ENCODE data around the gene CPED1.

The CPED1 gene

GRCh38 chr7:120988591-120989256, at the start of gene CPED1:
TSS of gene CPED1 (plus strand) at chr7:120988711. CDS start at chr7:120989622, 911 bp downstream.
- DNase-seq: no peak

- no peak for DNase-seq
These were observed 49.2 kb upstream of the CPED1 start for GRCh38 chr7:120939345-120939744.

GRCh38 chr7:120941064-120941463, 47.4 kb upstream of the CPED1 start:
- DNase-seq: no peak

GRCh38 chr7:120941856-120942255, 46.7 kb upstream of the CPED1 start:
- no peak for DNase-seq

GRCh38 chr7:120942861-120943260, 45.6 kb upstream of the CPED1 start:
- no peak for DNase-seq

GRCh38 chr7:120944826-120945562, 43.5 kb upstream of the CPED1 start:
- DNase-seq: no peak

GRCh38 chr7:120947980-120948379, 40.5 kb upstream of the CPED1 start:
- DNase-seq: no peak

- no peak for DNase-seq
These were observed 39.1 kb upstream of the CPED1 start for GRCh38 chr7:120949393-120949911.

- DNase-seq: no peak
These were observed 38.4 kb upstream of the CPED1 start for GRCh38 chr7:120949998-120950538.

GRCh38 chr7:120950539-120951308, 37.8 kb upstream of the CPED1 start, which contains the start of gene ING3:
TSS of gene ING3 (plus strand) at chr7:120950777. CDS start at chr7:120950897, 120 bp downstream.
- peak; percentile 95 for DNase-seq

- DNase-seq: no peak
These were observed 37.2 kb upstream of the CPED1 start for GRCh38 chr7:120951309-120951699.

- no peak for DNase-seq
These were observed 36.7 kb upstream of the CPED1 start for GRCh38 chr7:120951826-120952225.

- DNase-seq: no peak
These were observed 32.8 kb upstream of the CPED1 start for GRCh38 chr7:120955577-120956149.

GRCh38 chr7:120959929-120960484, 28.5 kb upstream of the CPED1 start:
- no peak for DNase-seq

- no peak for DNase-seq
These were observed 27.8 kb upstream of the CPED1 start for GRCh38 chr7:120960714-120961113.

GRCh38 chr7:120961638-120962173, 26.8 kb upstream of the CPED1 start:
- no peak for DNase-seq

- DNase-seq: no peak
These were observed 24.4 kb upstream of the CPED1 start for GRCh38 chr7:120964088-120964487.

- DNase-seq: no peak
These were observed 21.6 kb upstream of the CPED1 start for GRCh38 chr7:120966961-120967360.

GRCh38 chr7:120973849-120974248, 14.7 kb upstream of the CPED1 start:
- DNase-seq: no peak

GRCh38 chr7:120979765-120980499, 8.6 kb upstream of the CPED1 start:
- DNase-seq: no peak

GRCh38 chr7:120981117-120981516, 7.4 kb upstream of the CPED1 start:
- no peak for DNase-seq
